Measurements from ENCODE around the gene RIPK4.

The RIPK4 gene

GRCh38 chr21:41691205-41692184, 75.4 kb downstream of the RIPK4 start:
- FAIRE-seq (no peak), DNase-seq (ENCODE audit: insufficient read length, low spot score) (no peak)
- TF ChIP-seq PAX5 (IDR thresholded peaks at IDR 0.05; ENCODE audit: insufficient read depth, low read length, severe bottlenecking) (no peak), POLR2A (IDR thresholded peaks at IDR 0.05; ENCODE audit: low read depth, low read length) (no peak), SPI1 (IDR thresholded peaks at IDR 0.05; ENCODE audit: low read depth, low read length) (no peak), POLR2AphosphoS5 (IDR thresholded peaks at IDR 0.05; ENCODE audit: low read depth, low read length) (no peak), POU2F2 (IDR thresholded peaks at IDR 0.05; ENCODE audit: low read depth, low read length) (no peak), TAF1 (IDR thresholded peaks at IDR 0.05; ENCODE audit: low read depth, low read length) (no peak)
